A549 treated with AZD9567 at 1 μM for 4 hours (cell line): Measurements from ENCODE around the gene DBF4. TPM values are rescaled to one million over a fixed set of nuclear protein-coding genes. Genes with fewer than 3 reads are reported as not detected.

Experiments
- total RNA-seq: library from RNA; stranded (reverse); fragments of 200-300 nt; extraction: Qiagen RNA extraction; gene quantifications from 5 replicates; pipeline ENCODE4 v1.2.3, GENCODE V29; 2022; ENCODE audit not compliant: insufficient read depth

DBF4 gene
- total RNA-seq, result 23.2 to 33.2 TPM (median 30.7 TPM) in 5 replicates

GRCh38 chr7:87876040-87876868 is at the start of gene DBF4, which contains the start of gene SLC25A40:
TSS of gene DBF4 (plus strand) at chr7:87876493. CDS start at chr7:87876733, 240 bp downstream.
TSS of gene SLC25A40 (minus strand) at chr7:87876360. CDS start at chr7:87858727, 17,633 bp downstream.

GRCh38 chr7:87933953-87934698 is 57.8 kb downstream of the DBF4 start, which contains the start of gene ADAM22:
TSS of gene ADAM22 (plus strand) at chr7:87934251. CDS start at chr7:87934466, 215 bp downstream.

Other genes with a start within 250 kb of the DBF4 start
- 0.08 TPM in 1 of 5 replicates, not detected in the others for gene RUNDC3B, start 248.1 kb upstream of the DBF4 start, total RNA-seq
- 6.7 to 12.7 TPM (median 10.2 TPM) in 5 replicates for gene SLC25A40, start 133 bp upstream of the DBF4 start, total RNA-seq
- 0.20 to 0.36 TPM (median 0.29 TPM) in 5 replicates for gene ADAM22, start 57.8 kb downstream of the DBF4 start, total RNA-seq